GM12873 (cell line): ENCODE measurements around the gene TNK2.

Experiments used
- CTCF ChIP-seq: IDR thresholded peaks from 2 replicates; pipeline ENCODE4 v1.5.1; 2012; ENCODE audit warnings: low read depth, mild to moderate bottlenecking, moderate library complexity, low read length, control low read depth; ENCODE audit not compliant: insufficient read depth; ENCODE audit errors: missing control alignments

Gene TNK2

DNA sequence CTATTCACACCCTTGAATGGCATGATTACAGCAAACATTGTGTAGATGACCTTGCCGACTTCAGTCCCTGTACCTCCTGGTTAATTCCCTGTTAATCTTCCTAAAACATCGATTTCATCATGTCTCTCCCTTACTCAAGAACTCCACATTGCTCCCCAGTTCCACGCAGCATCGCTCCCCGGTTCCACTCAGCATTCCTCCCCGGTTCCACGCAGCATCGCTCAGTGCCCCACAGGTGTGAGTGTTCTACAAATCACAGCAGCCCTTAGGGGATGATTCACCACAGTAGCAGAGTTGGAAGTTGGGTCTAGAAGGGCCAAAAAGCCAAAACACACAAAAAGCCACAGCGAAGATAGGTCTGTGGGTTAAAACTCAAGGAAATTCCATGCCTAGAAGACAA, 8.6 kb upstream of the TNK2 start:
- TF ChIP-seq CTCF, result no peak

- TF ChIP-seq CTCF, result no peak
Measured at GRCh38 chr3:195916291-195916690, 7.9 kb upstream of the TNK2 start.

DNA sequence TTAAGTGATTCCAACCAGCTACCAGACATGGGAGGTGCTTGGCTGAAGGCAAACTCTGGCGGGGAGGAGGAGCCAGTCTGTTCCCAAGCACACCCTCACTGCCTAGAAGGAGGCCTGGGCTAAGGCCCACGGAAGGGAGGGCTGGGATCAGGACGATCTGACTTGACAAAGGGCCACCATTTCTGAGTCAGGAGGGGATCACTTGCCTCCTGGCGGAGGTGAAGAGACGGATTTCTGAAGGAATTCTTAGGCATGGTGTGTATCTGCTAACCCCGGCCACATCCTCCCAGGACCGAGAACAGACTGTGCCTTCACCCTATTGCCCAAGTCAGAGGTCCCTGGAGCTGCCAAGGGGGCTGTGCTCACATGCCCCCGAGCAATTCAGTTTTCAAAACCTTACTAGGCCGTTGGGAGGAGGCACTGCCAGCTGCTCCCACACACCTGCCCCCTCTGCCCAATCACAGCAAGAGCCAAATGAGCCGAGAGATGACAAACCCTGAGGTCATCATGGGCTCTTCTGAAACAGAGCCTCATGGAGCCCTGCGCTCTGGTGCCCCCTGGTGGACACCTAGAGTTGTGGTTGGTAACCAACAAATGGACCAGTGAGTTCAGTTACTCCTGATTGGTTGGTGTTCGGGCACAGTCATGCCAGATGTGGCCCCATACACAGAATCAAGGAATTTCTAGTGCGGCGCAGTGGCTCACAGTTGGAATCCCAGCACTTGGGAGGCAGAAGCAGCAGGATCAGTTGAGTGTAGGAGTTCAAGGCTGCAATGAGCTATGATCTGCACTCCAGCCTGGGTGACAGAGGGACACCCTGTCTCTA, 6.5 kb upstream of the TNK2 start:
- peak; percentile 94 for TF ChIP-seq CTCF

- no peak for TF ChIP-seq CTCF
Measured at GRCh38 chr3:195913382-195913781, 5.0 kb upstream of the TNK2 start.

DNA sequence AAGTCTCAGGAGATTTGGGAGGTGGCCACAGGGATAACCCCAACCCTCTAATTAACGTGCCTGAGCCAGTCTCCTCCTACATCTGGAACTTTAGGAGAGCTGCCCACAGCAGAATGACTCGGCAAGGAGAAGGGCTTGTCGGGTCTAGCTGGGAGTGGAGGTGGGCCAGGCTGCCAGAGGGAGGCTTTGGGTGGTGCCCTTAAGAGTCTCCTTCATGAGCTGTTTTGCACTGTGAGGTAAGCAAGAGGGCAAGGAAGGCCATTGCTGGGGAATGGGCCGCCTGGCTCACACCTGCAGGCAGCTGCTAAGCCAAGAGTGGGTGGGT, 3.6 kb upstream of the TNK2 start:
- no peak for TF ChIP-seq CTCF

DNA sequence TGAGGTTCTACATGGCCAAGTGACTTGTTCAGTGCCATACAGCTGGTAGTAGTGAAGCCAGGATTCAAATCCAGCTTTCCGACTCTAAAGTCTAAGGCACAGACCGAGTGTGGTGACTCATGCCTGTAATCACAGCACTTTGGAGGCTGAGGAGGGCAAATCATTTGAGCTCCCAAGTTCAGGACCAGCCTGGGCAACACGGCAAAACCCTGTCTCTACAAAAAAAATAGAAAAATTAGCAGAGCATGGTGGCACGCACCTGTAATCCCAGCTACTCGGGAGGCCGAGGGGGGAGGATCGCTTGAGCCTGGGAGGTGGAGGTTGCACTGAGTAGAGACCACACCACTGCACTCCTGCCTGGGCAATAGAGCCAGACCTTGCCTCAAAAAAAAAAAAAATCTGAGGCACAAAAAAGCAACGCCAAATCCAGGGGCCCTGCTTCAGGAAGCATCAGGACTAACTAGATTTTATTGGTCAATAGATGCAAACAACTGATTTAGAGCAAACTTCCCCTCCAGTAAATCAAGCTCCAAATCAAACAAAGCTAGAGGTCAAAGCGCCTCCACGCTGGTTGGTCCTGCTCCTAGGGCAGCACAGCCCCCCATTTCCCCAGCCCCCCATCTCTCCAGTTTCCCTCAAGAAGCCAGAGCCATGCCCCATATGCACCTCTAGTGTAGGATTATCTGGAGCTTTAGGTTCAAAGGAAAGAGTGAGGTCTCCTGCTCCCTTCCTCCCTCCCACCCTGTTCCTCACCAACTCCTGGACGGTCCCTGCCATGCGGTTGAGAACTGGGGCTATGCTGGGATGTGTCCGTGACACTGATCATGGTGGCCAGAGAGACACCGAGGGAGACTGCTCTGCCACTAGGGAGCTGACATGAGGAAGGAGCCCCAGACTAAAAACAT, 2.9 kb upstream of the TNK2 start:
- TF ChIP-seq CTCF, result no peak

DNA sequence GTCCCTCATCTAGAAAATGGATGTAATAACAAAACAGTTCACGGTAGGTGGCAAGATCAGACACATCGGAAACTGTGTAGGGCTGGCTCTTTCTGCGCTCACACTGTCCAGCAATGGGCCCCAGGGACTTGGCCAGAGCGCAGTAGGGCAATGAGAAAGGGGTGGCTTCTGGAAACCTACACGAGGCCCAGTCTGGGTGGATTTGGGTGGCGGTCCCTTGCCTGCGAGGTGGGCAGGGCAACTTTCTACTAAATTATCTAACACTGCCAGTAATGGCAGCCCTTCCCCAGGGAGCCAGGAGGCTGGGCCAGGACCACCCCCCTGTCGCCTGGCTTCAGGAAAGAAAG, 2.1 kb upstream of the TNK2 start:
- no peak for TF ChIP-seq CTCF
